Esophagus muscularis mucosa (tissue), 4 donors: Measurements from ENCODE around the gene SULT1A2.
"Not testable (repeated sequence)": the region's sequence is repeated elsewhere in the genome, so short reads cannot be mapped to it uniquely, and the experiment has no call there.

Experiments
- EP300 ChIP-seq: sonication (generic); formaldehyde crosslinking; IDR thresholded peaks from one replicate; pipeline ENCODE4 v1.6.1; 2017; ENCODE audit warnings: antibody characterized with exemption
- POLR2A ChIP-seq: fragments of 450-650 bp; IDR thresholded peaks from one replicate; pipeline ENCODE4 v1.6.1; 2017; ENCODE audit warnings: antibody characterized with exemption, moderate library complexity, mild to moderate bottlenecking, low read depth
- TF ChIP-seq, protein P1 (sequence below), 3 experiments: fragments of 200-600 bp in 2 of 3; fragments of 450-650 bp in 1 of 3; sonication (generic) in 2 of 3; IDR thresholded peaks; one replicate each; pipeline ENCODE4 v1.5.1; 2017 to 2019; ENCODE audit warnings: antibody characterized with exemption in 3 of 3, mild to moderate bottlenecking in 2 of 3, moderate library complexity in 1 of 3

DNA sequence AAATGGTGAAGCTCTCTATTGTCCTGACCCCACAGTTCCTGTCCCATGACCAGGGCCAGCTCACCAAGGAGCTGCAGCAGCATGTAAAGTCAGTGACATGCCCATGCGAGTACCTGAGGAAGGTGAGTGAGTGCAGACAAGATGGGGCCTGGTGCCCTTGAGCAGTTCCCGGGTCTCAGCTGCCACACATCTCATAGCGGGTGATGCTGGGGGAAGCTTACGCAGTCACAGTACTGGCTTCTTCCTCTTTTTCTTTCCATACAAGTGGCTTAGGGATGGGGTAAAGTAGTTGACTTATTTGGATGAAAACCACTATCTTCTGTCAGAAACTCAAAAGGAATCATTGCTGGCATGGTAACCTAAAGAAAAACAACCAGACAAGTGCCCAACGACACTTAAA lies 41.5 kb upstream of the SULT1A2 start:
- TF ChIP-seq POLR2A, EP300: not testable (repeated sequence)
- TF ChIP-seq, protein P1, sequence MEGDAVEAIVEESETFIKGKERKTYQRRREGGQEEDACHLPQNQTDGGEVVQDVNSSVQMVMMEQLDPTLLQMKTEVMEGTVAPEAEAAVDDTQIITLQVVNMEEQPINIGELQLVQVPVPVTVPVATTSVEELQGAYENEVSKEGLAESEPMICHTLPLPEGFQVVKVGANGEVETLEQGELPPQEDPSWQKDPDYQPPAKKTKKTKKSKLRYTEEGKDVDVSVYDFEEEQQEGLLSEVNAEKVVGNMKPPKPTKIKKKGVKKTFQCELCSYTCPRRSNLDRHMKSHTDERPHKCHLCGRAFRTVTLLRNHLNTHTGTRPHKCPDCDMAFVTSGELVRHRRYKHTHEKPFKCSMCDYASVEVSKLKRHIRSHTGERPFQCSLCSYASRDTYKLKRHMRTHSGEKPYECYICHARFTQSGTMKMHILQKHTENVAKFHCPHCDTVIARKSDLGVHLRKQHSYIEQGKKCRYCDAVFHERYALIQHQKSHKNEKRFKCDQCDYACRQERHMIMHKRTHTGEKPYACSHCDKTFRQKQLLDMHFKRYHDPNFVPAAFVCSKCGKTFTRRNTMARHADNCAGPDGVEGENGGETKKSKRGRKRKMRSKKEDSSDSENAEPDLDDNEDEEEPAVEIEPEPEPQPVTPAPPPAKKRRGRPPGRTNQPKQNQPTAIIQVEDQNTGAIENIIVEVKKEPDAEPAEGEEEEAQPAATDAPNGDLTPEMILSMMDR (IDR thresholded peaks at IDR 0.05): not testable (repeated sequence)
